Activated naive CD8-positive, alpha-beta T cell treated with anti-CD3 and anti-CD28 coated beads for 36 hours (primary cell): ENCODE measurements around the gene DOC2A. TPM values are rescaled to one million over a fixed set of nuclear protein-coding genes. Genes with fewer than 3 reads are reported as not detected.
"Not testable (repeated sequence)": the region's sequence is repeated elsewhere in the genome, so short reads cannot be mapped to it uniquely, and the experiment has no call there.

Experiments used
- DNase-seq: peaks from one replicate; pipeline ENCODE4 v3.0.0; 2021
- H3K27ac Mint-ChIP-seq: one replicate; pipeline ENCODE4 v1.8.0; 2022; ENCODE audit warnings: mild to moderate bottlenecking, moderate library complexity, mixed read lengths
- H3K27me3 Mint-ChIP-seq: one replicate; pipeline ENCODE4 v1.8.0; 2022; ENCODE audit warnings: mild to moderate bottlenecking, mixed read lengths
- H3K36me3 Mint-ChIP-seq: one replicate; pipeline ENCODE4 v1.8.0; 2021; ENCODE audit warnings: mild to moderate bottlenecking, mixed read lengths
- H3K4me1 Mint-ChIP-seq: one replicate; pipeline ENCODE4 v1.8.0; 2021; ENCODE audit warnings: mixed read lengths
- H3K4me3 Mint-ChIP-seq: one replicate; pipeline ENCODE4 v1.8.0; 2022; ENCODE audit warnings: mild to moderate bottlenecking, moderate library complexity, mixed read lengths
- H3K9me3 Mint-ChIP-seq: one replicate; pipeline ENCODE4 v1.8.0; 2022; ENCODE audit warnings: mixed read lengths
- total RNA-seq, 2 experiments: library from RNA; stranded (reverse); gene quantifications; one replicate each; pipeline ENCODE4 v1.2.3, GENCODE V29; 2021

DOC2A gene
- total RNA-seq, 2 experiments from 2014 or later = 0.89 to 1.4 TPM

DNA sequence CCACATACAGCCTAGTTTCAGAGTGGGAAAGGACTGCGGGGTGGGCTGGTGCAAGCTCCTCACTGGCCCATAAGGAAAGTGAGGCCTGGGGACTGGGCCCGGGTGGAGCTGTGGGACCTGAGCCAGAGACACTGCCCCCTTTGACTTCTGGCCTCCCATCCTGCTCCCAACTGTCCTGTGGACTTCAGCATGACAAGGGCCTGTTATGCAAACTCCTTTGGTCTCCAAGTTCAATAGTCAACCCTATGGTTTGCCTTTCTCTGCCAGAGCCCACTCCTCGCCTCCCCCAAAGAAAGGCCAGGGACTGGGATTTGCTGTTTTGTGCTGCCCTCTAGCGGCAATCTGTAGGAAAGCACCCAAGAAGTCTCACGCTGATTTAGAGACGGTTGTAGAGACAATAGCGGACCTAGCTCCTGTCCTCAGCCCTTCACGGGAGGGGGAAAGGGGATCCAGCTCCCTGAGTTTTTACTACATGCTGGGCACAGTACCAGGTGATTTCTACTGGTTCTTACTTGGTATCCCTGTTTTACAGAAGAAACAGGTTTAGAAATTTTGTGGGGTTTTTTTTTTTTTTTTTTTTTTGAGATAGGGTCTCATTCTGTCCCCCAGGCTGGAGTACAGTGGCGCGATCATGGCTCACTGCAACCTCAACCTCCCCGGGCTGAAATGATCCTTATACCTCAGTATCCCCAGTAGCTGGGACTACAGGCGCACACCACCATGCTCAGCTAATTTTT lies 21.4 kb upstream of the DOC2A start:
- no peaks in the 10 kb centered on the region for H3K9me3 Mint-ChIP-seq
- H3K27ac Mint-ChIP-seq = no peak overlapping the region
- H3K36me3 Mint-ChIP-seq = no peaks in the 10 kb centered on the region
- peaks cover 6% of the 10 kb centered on the region for H3K4me1 Mint-ChIP-seq
- peak; percentile 64 for DNase-seq
- no peak overlapping the region for H3K4me3 Mint-ChIP-seq
- H3K27me3 Mint-ChIP-seq = peaks cover 74% of the 10 kb centered on the region

GRCh38 chr16:30031477-30031918 lies 20.7 kb upstream of the DOC2A start:
- Mint-ChIP-seq H3K27ac (no peak overlapping the region), H3K9me3 (no peaks in the 10 kb centered on the region), H3K36me3 (no peaks in the 10 kb centered on the region), H3K4me3 (no peak overlapping the region), H3K27me3 (peaks cover 79% of the 10 kb centered on the region), H3K4me1 (peaks cover 6% of the 10 kb centered on the region)
- no peak for DNase-seq

GRCh38 chr16:30030841-30031413 lies 20.1 kb upstream of the DOC2A start, which contains the start of gene TLCD3B:
TSS of gene TLCD3B (minus strand) at chr16:30031271. CDS start at chr16:30030527, 744 bp downstream.
- Mint-ChIP-seq H3K4me3 (peak within 1 kb of the TSS; percentile 29), H3K27ac (no peak within 1 kb of the TSS), H3K36me3 (no peaks in the 10 kb centered on the region), H3K27me3 (peaks cover 79% of the 10 kb centered on the region), H3K9me3 (no peaks in the 10 kb centered on the region), H3K4me1 (peaks cover 6% of the 10 kb centered on the region)
- no peak for DNase-seq

DNA sequence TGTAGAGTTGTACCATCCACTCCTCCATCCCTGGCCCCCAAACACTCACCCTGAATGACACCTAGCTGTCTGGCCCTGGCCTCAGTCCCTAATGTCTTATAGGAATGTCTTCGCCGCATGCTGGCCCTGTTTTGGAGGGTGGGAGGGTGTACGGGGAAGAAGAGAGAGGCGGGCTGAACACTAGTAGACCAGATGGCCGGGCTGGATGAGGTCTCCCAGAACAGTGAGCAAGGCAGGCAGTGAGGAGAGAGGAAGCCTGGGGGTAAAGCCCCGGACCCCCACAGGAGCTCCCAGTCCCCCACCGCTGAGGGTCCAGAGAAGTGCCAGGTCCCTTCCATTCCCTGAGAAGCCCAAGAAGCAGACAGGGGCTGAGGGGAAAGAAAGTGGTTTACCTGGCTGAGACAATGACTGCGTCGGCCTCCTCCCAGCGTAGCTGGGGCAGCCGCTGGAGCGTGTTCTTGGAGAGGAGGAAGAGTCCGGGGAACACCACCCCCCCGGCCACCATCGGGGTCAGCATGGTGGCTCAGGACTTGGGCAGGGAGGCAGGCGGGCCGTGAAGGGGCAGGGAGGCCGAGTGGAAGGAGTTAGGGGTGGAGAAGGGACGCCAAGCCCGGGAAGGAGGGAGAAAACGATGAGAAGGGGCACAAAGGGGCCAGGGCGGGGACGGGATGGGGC lies 19.3 kb upstream of the DOC2A start:
- Mint-ChIP-seq H3K27me3 (peaks cover 75% of the 10 kb centered on the region), H3K9me3 (no peaks in the 10 kb centered on the region), H3K4me3 (peak overlapping the region; percentile 29), H3K36me3 (no peaks in the 10 kb centered on the region), H3K27ac (no peak overlapping the region), H3K4me1 (peaks cover 4% of the 10 kb centered on the region)
- no peak for DNase-seq

- no peak overlapping the region for H3K27ac Mint-ChIP-seq
- H3K4me3 Mint-ChIP-seq = no peak overlapping the region
- DNase-seq = peak; percentile 45
- no peaks in the 10 kb centered on the region for H3K36me3 Mint-ChIP-seq
- no peaks in the 10 kb centered on the region for H3K9me3 Mint-ChIP-seq
- H3K27me3 Mint-ChIP-seq = peaks cover 67% of the 10 kb centered on the region
- peaks cover 3% of the 10 kb centered on the region for H3K4me1 Mint-ChIP-seq
These were observed 17.7 kb upstream of the DOC2A start for GRCh38 chr16:30028438-30029076.

DNA sequence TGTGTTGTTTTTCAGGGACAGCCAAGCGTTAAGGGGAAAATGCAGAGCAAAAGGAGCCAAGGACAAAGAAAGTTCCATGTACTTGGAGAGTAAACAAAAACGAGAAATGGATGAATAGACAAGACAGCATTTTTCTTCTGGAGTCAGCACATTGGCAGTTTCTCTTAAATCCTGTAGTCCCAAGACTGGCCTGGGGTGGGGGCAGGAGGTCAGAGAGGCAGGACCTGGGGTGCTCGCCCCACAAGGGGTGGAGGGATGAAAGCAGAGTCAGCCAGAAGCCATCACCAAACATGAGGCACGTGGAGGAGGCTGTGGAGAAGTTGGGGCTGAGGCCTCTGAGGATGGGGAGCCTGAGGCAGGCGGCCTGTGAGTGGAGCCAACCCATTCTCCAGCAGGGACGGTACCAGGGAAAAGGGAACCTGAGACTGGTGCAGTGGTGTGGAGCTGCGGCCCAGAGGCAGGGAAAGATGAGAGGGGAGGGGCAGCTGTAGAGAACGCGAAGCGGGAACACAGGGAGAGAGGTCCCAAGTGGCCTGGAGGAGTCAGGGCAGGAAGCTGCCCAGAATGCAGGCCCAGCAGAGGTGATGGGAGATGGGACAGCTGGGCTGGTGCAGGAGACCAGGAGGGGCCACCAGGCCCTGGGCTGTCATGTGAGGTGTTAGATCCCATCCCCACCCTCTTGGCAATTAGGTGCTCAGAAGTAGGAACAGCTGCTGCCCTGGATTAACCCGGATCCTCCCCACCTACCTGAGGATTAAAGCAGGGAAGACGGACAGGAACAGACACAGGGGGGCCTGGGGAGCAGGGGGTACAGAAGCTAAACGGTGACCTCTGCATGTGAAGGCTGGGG lies 17.0 kb upstream of the DOC2A start:
- H3K4me1 Mint-ChIP-seq = peaks cover 3% of the 10 kb centered on the region
- no peak overlapping the region for H3K27ac Mint-ChIP-seq
- DNase-seq = no peak
- no peaks in the 10 kb centered on the region for H3K36me3 Mint-ChIP-seq
- H3K4me3 Mint-ChIP-seq = no peak overlapping the region
- peaks cover 60% of the 10 kb centered on the region for H3K27me3 Mint-ChIP-seq
- H3K9me3 Mint-ChIP-seq = no peaks in the 10 kb centered on the region

GRCh38 chr16:30026449-30026848 lies 15.6 kb upstream of the DOC2A start:
- Mint-ChIP-seq H3K36me3 (no peaks in the 10 kb centered on the region), H3K27ac (no peak overlapping the region), H3K4me1 (peaks cover 3% of the 10 kb centered on the region), H3K4me3 (no peak overlapping the region), H3K27me3 (peaks cover 46% of the 10 kb centered on the region), H3K9me3 (no peaks in the 10 kb centered on the region)
- DNase-seq = no peak

DNA sequence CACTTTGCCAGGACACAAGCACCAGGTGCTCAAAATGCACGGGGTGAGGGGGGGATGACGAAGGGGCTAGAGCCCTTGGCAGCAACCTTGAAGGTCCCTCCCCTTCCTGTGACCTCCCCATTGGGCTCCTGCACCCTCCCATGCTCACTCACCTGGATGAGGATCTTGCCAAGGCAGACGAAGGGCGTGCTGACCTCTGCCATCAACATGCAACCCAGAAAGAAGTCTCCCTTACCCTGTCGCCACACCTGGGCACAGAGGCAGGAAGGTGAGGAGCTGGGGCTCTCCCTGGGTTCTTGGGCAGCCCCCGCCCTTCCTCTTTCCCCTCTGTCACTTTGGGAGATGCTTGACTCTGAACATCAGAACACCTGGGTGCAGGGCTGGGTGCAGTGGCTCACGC lies 14.7 kb upstream of the DOC2A start:
- no peak for DNase-seq
- no peak overlapping the region for H3K4me3 Mint-ChIP-seq
- no peaks in the 10 kb centered on the region for H3K9me3 Mint-ChIP-seq
- peaks cover 8% of the 10 kb centered on the region for H3K4me1 Mint-ChIP-seq
- H3K27me3 Mint-ChIP-seq = peaks cover 48% of the 10 kb centered on the region
- H3K27ac Mint-ChIP-seq = no peak overlapping the region
- no peaks in the 10 kb centered on the region for H3K36me3 Mint-ChIP-seq

GRCh38 chr16:30025156-30025555 lies 14.3 kb upstream of the DOC2A start:
- H3K4me3 Mint-ChIP-seq = no peak overlapping the region
- peaks cover 7% of the 10 kb centered on the region for H3K4me1 Mint-ChIP-seq
- no peaks in the 10 kb centered on the region for H3K36me3 Mint-ChIP-seq
- no peaks in the 10 kb centered on the region for H3K9me3 Mint-ChIP-seq
- no peak overlapping the region for H3K27ac Mint-ChIP-seq
- no peak for DNase-seq
- H3K27me3 Mint-ChIP-seq = peaks cover 47% of the 10 kb centered on the region

GRCh38 chr16:30024451-30024850 lies 13.6 kb upstream of the DOC2A start:
- Mint-ChIP-seq H3K36me3 (no peaks in the 10 kb centered on the region), H3K4me1 (peaks cover 5% of the 10 kb centered on the region), H3K27ac (no peak overlapping the region), H3K27me3 (peaks cover 40% of the 10 kb centered on the region), H3K4me3 (no peak overlapping the region), H3K9me3 (no peaks in the 10 kb centered on the region)
- no peak for DNase-seq

- no peaks in the 10 kb centered on the region for H3K9me3 Mint-ChIP-seq
- H3K27ac Mint-ChIP-seq = no peak overlapping the region
- H3K27me3 Mint-ChIP-seq = peaks cover 32% of the 10 kb centered on the region
- no peak for DNase-seq
- peaks cover 5% of the 10 kb centered on the region for H3K4me1 Mint-ChIP-seq
- H3K36me3 Mint-ChIP-seq = no peaks in the 10 kb centered on the region
- no peak overlapping the region for H3K4me3 Mint-ChIP-seq
These were observed 12.8 kb upstream of the DOC2A start for GRCh38 chr16:30023586-30023985.

- no peak for DNase-seq
- no peak within 1 kb of the TSS for H3K4me3 Mint-ChIP-seq
- no peaks in the 10 kb centered on the region for H3K36me3 Mint-ChIP-seq
- H3K9me3 Mint-ChIP-seq = no peaks in the 10 kb centered on the region
- H3K27ac Mint-ChIP-seq = no peak within 1 kb of the TSS
- peaks cover 25% of the 10 kb centered on the region for H3K27me3 Mint-ChIP-seq
- peaks cover 5% of the 10 kb centered on the region for H3K4me1 Mint-ChIP-seq
These were observed 12.1 kb upstream of the DOC2A start, which contains the start of gene C16orf92 for GRCh38 chr16:30022887-30023286. TSS of gene C16orf92 (plus strand) at chr16:30023198. CDS start at chr16:30023341, 143 bp downstream.

GRCh38 chr16:30018731-30019158 lies 7.9 kb upstream of the DOC2A start:
- Mint-ChIP-seq H3K9me3 (no peaks in the 10 kb centered on the region), H3K4me1 (peaks cover 5% of the 10 kb centered on the region), H3K27me3 (peaks cover 10% of the 10 kb centered on the region), H3K4me3 (no peak overlapping the region), H3K36me3 (no peaks in the 10 kb centered on the region), H3K27ac (no peak overlapping the region)
- no peak for DNase-seq

- H3K4me3 Mint-ChIP-seq = not testable (repeated sequence)
These were observed 7.1 kb upstream of the DOC2A start for GRCh38 chr16:30017937-30018336.

More at GRCh38 chr16:30017937-30018336, 7.1 kb upstream of the DOC2A start:
- not testable (repeated sequence) for H3K36me3 Mint-ChIP-seq, H3K9me3 Mint-ChIP-seq, H3K27ac Mint-ChIP-seq, H3K4me1 Mint-ChIP-seq, DNase-seq
- H3K27me3 Mint-ChIP-seq = peaks cover 10% of the 10 kb centered on the region
